Uterus (tissue), 2 donors: ENCODE measurements around the gene SCN1B.

Experiments used
- CTCF ChIP-seq, 4 experiments: fragments of 200-600 bp in 2 of 4; fragments of 450-650 bp in 2 of 4; sonication (generic) in 2 of 4; IDR thresholded peaks; one replicate each; pipeline ENCODE4 v1.5.1; 2016 to 2019; ENCODE audit warnings: antibody characterized with exemption in 4 of 4, mild to moderate bottlenecking in 2 of 4, moderate library complexity in 1 of 4
- POLR2A ChIP-seq, 2 donors: fragments of 450-650 bp; IDR thresholded peaks; one replicate each; pipeline ENCODE4 v1.6.1; 2016; ENCODE audit warnings: antibody characterized with exemption in 2 of 2, mild to moderate bottlenecking in 1 of 2, moderate library complexity in 1 of 2

- TF ChIP-seq CTCF (IDR thresholded peaks at IDR 0.05) (no peak), POLR2A (IDR thresholded peaks at IDR 0.05) (no peak)
Observed at GRCh38 chr19:35068941-35069634, 38.8 kb downstream of the SCN1B start.
